Tibial nerve (tissue), 4 donors: ENCODE results near the gene EEF1AKMT3. TPM values are rescaled to one million over a fixed set of nuclear protein-coding genes. Genes with fewer than 3 reads are reported as not detected.

Source experiments
- DNase-seq, 2 donors: peaks; one replicate each; pipeline ENCODE4 v3.0.0-alpha.2; 2019; ENCODE audit warnings: low spot score in 2 of 2
- H3K27ac ChIP-seq, 4 donors: fragments of 200-600 bp; sonication (generic) in 3 of 4; one replicate each; pipeline ENCODE4 v1.5.1; 2017 to 2019; ENCODE audit warnings: mild to moderate bottlenecking in 1 of 4
- H3K27me3 ChIP-seq, 2 donors: fragments of 200-600 bp; sonication (generic) in 1 of 2; one replicate each; pipeline versions ENCODE4 v1.5.1 to v1.6.0; 2017 to 2019
- H3K36me3 ChIP-seq, 3 donors: fragments of 200-600 bp; sonication (generic); one replicate each; pipeline ENCODE4 v1.5.1; 2018 to 2019
- H3K4me1 ChIP-seq, 4 donors: fragments of 200-600 bp; sonication (generic) in 3 of 4; one replicate each; pipeline ENCODE4 v1.5.1; 2017 to 2019
- H3K4me3 ChIP-seq, 4 donors: fragments of 200-600 bp; sonication (generic) in 3 of 4; one replicate each; pipeline ENCODE4 v1.5.1; 2017 to 2019; ENCODE audit warnings: mild to moderate bottlenecking in 1 of 4, moderate library complexity in 1 of 4
- H3K9me3 ChIP-seq, 4 donors: fragments of 200-600 bp; sonication (generic) in 3 of 4; one replicate each; pipeline ENCODE4 v1.5.1; 2017 to 2019
- EP300 ChIP-seq, 2 donors: sonication (generic); formaldehyde crosslinking; IDR thresholded peaks; one replicate each; pipeline ENCODE4 v1.6.1; 2017; ENCODE audit warnings: antibody characterized with exemption in 2 of 2, mild to moderate bottlenecking in 1 of 2
- POLR2A ChIP-seq, 2 donors: fragments of 450-650 bp; IDR thresholded peaks; one replicate each; pipeline ENCODE4 v1.6.1; 2017; ENCODE audit warnings: antibody characterized with exemption in 2 of 2, mild to moderate bottlenecking in 2 of 2, moderate library complexity in 2 of 2
- WGBS, 2 donors: methylation state at CpG; one replicate each; pipeline ENCODE4 v1.1.5; 2018; 5-methylcytosine and 5-hydroxymethylcytosine counted together
- total RNA-seq, 4 donors: library from RNA; depleted of rRNA; stranded (reverse); fragments of >200 nt; gene quantifications; one replicate each; pipeline ENCODE4 v1.1.0, GENCODE V29; 2016
- TF ChIP-seq, protein P1 (sequence below), 5 experiments: fragments of 200-600 bp in 3 of 5; fragments of 450-650 bp in 2 of 5; sonication (generic) in 3 of 5; IDR thresholded peaks; one replicate each; pipeline ENCODE4 v1.5.1; 2016 to 2019; ENCODE audit warnings: antibody characterized with exemption in 5 of 5, mild to moderate bottlenecking in 3 of 5, moderate library complexity in 2 of 5

Gene EEF1AKMT3
- total RNA-seq, 4 donors from 2014 or later, result 8.0 to 16.3 (median 9.6) TPM

- Histone ChIP-seq H3K36me3 (peaks cover 3 to 91% (median 23%) of the 10 kb centered on the region in 3 donors), H3K4me1 (peaks cover 0 to 10% (median 0%) of the 10 kb centered on the region in 4 donors), H3K27ac (no peak overlapping the region), H3K9me3 (no peaks in the 10 kb centered on the region), H3K27me3 (no peaks in the 10 kb centered on the region), H3K4me3 (no peak overlapping the region)
- no peak for DNase-seq
- 95 to 96% methylated on average over 3 of the region's 3 CpGs for WGBS, 2 donors
- TF ChIP-seq, protein P1, sequence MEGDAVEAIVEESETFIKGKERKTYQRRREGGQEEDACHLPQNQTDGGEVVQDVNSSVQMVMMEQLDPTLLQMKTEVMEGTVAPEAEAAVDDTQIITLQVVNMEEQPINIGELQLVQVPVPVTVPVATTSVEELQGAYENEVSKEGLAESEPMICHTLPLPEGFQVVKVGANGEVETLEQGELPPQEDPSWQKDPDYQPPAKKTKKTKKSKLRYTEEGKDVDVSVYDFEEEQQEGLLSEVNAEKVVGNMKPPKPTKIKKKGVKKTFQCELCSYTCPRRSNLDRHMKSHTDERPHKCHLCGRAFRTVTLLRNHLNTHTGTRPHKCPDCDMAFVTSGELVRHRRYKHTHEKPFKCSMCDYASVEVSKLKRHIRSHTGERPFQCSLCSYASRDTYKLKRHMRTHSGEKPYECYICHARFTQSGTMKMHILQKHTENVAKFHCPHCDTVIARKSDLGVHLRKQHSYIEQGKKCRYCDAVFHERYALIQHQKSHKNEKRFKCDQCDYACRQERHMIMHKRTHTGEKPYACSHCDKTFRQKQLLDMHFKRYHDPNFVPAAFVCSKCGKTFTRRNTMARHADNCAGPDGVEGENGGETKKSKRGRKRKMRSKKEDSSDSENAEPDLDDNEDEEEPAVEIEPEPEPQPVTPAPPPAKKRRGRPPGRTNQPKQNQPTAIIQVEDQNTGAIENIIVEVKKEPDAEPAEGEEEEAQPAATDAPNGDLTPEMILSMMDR (IDR thresholded peaks at IDR 0.05), result no peak
- TF ChIP-seq POLR2A (IDR thresholded peaks at IDR 0.05) (no peak), EP300 (IDR thresholded peaks at IDR 0.05) (no peak)
Observed at GRCh38 chr12:57806677-57807076, 34.3 kb downstream of the EEF1AKMT3 start.

DNA sequence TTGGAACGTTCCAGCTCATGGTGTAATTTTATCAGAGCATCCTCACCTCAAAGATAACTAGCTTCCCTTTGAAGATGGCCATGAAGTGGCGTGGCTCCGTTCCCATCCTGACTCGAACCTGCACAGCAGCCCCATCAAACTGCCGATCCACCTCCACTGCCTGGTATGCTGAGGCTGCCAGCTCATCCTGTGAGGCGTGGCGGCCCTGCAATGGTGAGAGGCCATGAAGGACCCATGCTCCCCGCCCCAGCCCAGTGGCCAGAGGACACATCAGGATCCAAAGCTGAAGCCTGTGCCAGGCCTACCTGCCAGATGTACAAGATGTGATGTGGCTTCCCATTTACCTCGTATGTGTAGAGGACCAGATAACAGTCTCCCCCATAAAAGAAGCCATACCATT is 34.9 kb downstream of the EEF1AKMT3 start:
- no peak for DNase-seq
- peaks cover 0 to 91% (median 18%) of the 10 kb centered on the region in 3 donors for H3K36me3 ChIP-seq
- WGBS, 2 donors, result 87 to 98% methylated on average over 9 of the region's 9 CpGs

DNA sequence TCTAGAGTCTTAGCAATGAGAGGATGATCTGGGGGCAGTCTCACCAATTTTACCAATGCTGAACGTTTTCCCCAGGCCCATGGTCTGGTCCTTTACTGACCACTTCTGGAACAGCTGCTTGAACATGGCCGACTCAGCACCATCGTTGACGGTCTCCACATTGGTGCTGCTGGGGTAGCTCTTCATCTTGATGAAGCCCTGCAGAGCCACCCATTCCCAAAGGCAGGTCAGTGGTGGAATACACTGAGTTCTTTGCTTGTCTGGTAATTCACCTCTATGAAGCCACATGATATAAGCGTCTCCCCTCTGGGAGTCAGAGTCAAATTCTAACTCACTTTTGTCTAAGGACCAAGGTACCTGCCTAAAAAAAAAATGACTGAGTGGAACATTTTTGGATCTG is 35.9 kb downstream of the EEF1AKMT3 start:
- Histone ChIP-seq H3K4me1 (peaks cover 0 to 5% (median 0%) of the 10 kb centered on the region in 4 donors), H3K4me3 (no peak overlapping the region), H3K27ac (no peak overlapping the region), H3K9me3 (no peaks in the 10 kb centered on the region), H3K27me3 (no peaks in the 10 kb centered on the region), H3K36me3 (peaks cover 0 to 93% (median 13%) of the 10 kb centered on the region in 3 donors)
- WGBS, 2 donors, result 85 to 91% methylated on average over 5 of the region's 5 CpGs
- DNase-seq, result no peak
- TF ChIP-seq, protein P1 (IDR thresholded peaks at IDR 0.05), result no peak
- TF ChIP-seq EP300 (IDR thresholded peaks at IDR 0.05) (no peak), POLR2A (IDR thresholded peaks at IDR 0.05) (no peak)

More for the DNA sequence above, 34.9 kb downstream of the EEF1AKMT3 start:
- TF ChIP-seq, protein P1 (IDR thresholded peaks at IDR 0.05), result no peak
- TF ChIP-seq EP300 (IDR thresholded peaks at IDR 0.05), result no peak
- H3K27ac ChIP-seq, result no peak overlapping the region
- H3K4me1 ChIP-seq, result peaks cover 0 to 10% (median 0%) of the 10 kb centered on the region in 4 donors
- H3K9me3 ChIP-seq, result no peaks in the 10 kb centered on the region
- H3K27me3 ChIP-seq, result no peaks in the 10 kb centered on the region
- no peak overlapping the region for H3K4me3 ChIP-seq

DNA sequence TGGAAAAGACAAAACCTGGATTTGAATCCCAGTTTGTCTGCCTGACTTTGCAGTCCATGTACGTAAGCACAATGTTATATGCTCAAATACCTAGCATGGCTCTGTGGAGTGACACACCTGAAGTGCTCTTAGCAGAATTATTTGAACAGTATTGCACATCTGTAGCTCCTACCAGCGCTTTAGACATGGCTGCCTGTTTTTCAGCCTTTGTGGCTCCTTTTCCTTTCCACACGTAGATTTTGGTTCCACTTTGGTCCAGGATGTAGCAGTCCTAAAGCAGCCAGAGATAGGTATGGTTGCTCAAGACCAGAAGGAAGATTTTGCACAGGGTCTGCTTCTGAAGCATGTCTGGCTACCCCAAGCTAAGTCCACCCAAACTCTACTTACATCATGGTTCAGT is 37.0 kb downstream of the EEF1AKMT3 start:
- Histone ChIP-seq H3K36me3 (peaks cover 0 to 88% (median 13%) of the 10 kb centered on the region in 3 donors), H3K27me3 (no peaks in the 10 kb centered on the region), H3K4me3 (no peak overlapping the region), H3K9me3 (no peaks in the 10 kb centered on the region), H3K27ac (no peak overlapping the region), H3K4me1 (peaks cover 0 to 9% (median 4%) of the 10 kb centered on the region in 4 donors)
- WGBS, 2 donors, result 83 to 94% methylated on average over 3 of the region's 3 CpGs
- no peak for DNase-seq
- TF ChIP-seq POLR2A (IDR thresholded peaks at IDR 0.05) (no peak), EP300 (IDR thresholded peaks at IDR 0.05) (no peak)
- TF ChIP-seq, protein P1 (IDR thresholded peaks at IDR 0.05), result no peak

DNA sequence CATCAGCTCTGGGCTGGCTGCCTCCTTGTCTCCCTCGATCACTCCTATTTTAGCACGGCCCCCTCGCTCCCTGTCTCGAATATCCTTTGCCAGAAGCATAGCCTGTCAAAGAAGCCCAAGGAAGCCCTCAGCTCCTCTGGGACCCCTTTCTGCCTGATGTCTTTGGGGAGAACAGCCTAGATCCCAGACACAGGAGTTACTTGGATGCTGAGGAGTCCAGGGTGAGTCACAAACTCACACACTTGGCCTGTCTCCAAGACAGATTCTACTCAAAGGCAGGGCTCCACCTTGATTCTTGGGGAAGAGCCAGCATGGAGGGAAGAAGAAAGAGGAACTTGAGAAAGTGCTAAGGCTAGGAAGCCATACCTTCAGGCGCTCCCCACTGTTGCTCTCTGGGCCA is 38.0 kb downstream of the EEF1AKMT3 start:
- no peak for DNase-seq
- H3K4me1 ChIP-seq, result peaks cover 0 to 19% (median 11%) of the 10 kb centered on the region in 4 donors
- H3K27ac ChIP-seq, result no peak overlapping the region
- H3K9me3 ChIP-seq, result no peaks in the 10 kb centered on the region
- no peak overlapping the region for H3K4me3 ChIP-seq
- peaks cover 0 to 77% (median 13%) of the 10 kb centered on the region in 3 donors for H3K36me3 ChIP-seq
- H3K27me3 ChIP-seq, result no peaks in the 10 kb centered on the region
- TF ChIP-seq EP300 (IDR thresholded peaks at IDR 0.05), result no peak
- TF ChIP-seq, protein P1 (IDR thresholded peaks at IDR 0.05), result no peak
- TF ChIP-seq POLR2A (IDR thresholded peaks at IDR 0.05), result no peak
- 92 to 98% methylated on average over 5 of the region's 5 CpGs for WGBS, 2 donors
